Hepatocyte (in vitro differentiated cells): ENCODE results near the gene MRPL32. TPM values are rescaled to one million over a fixed set of nuclear protein-coding genes. Genes with fewer than 3 reads are reported as not detected.
A peak's percentile ranks its signal among the peaks of the same experiment; 100 is the strongest.

ENCODE experiments used
- DNase-seq: peaks from one replicate; pipeline ENCODE4 v3.0.0-alpha.2; 2016; ENCODE audit warnings: low spot score
- H2AFZ ChIP-seq: fragments of 200-600 bp; sonication (generic); 2 replicates; pipeline ENCODE4 v1.6.0; 2016; ENCODE audit warnings: antibody characterized with exemption, mild to moderate bottlenecking
- H3K27ac ChIP-seq: fragments of 200-600 bp; sonication (generic); 2 replicates; pipeline ENCODE4 v1.5.1; 2016; ENCODE audit warnings: mild to moderate bottlenecking
- H3K27me3 ChIP-seq: fragments of 200-600 bp; sonication (generic); 2 replicates; pipeline ENCODE4 v1.6.1; 2016
- H3K36me3 ChIP-seq: fragments of 200-600 bp; sonication (generic); replicated peaks from 2 replicates; pipeline ENCODE4 v1.5.1; 2016; ENCODE audit warnings: low read depth; ENCODE audit not compliant: insufficient read depth
- H3K4me1 ChIP-seq: fragments of 200-600 bp; sonication (generic); 2 replicates; pipeline ENCODE4 v1.5.1; 2016; ENCODE audit warnings: mild to moderate bottlenecking, moderate library complexity; ENCODE audit not compliant: insufficient read depth
- H3K4me2 ChIP-seq: fragments of 200-600 bp; sonication (generic); 2 replicates; pipeline ENCODE4 v1.6.0; 2016
- H3K4me3 ChIP-seq: fragments of 200-600 bp; sonication (generic); 2 replicates; pipeline ENCODE4 v1.5.1; 2016; ENCODE audit warnings: mild to moderate bottlenecking
- H3K79me2 ChIP-seq: fragments of 200-600 bp; sonication (generic); 2 replicates; pipeline ENCODE4 v1.6.0; 2017; ENCODE audit warnings: mild to moderate bottlenecking
- H3K9me2 ChIP-seq: fragments of 200-600 bp; sonication (generic); replicated peaks from 2 replicates; pipeline ENCODE4 v1.6.0; 2017; ENCODE audit warnings: mild to moderate bottlenecking; ENCODE audit not compliant: insufficient read depth
- H3K9me3 ChIP-seq: fragments of 200-600 bp; sonication (generic); 2 replicates; pipeline ENCODE4 v1.5.1; 2016; ENCODE audit warnings: low read depth, mild to moderate bottlenecking
- H4K20me1 ChIP-seq: fragments of 200-600 bp; sonication (generic); 2 replicates; pipeline ENCODE4 v1.6.0; 2016; ENCODE audit warnings: mild to moderate bottlenecking; ENCODE audit not compliant: insufficient read depth, poor library complexity, severe bottlenecking
- EZH2 ChIP-seq: fragments of 200-600 bp; sonication (generic); IDR thresholded peaks from 2 replicates; pipeline ENCODE4 v1.6.1; 2016; ENCODE audit warnings: antibody characterized with exemption, mild to moderate bottlenecking, borderline replicate concordance
- EZH2phosphoT487 ChIP-seq: fragments of 200-600 bp; sonication (generic); IDR thresholded peaks from one replicate; pipeline ENCODE4 v1.6.1; 2018; ENCODE audit warnings: antibody characterized with exemption, mild to moderate bottlenecking, low read depth, moderate library complexity; ENCODE audit not compliant: unreplicated experiment, severe bottlenecking
- WGBS: methylation state at CpG from one replicate; pipeline ENCODE4 v1.1.6; 2016; ENCODE audit warnings: low lambda C conversion rate; ENCODE audit errors: missing lambda C conversion rate; 5-methylcytosine and 5-hydroxymethylcytosine counted together
- polyA plus RNA-seq: library from polyadenylated mRNA; unstranded; fragments of >200 nt; fragmentation: Nextera tagmentation; extraction: Ambion mirVana; gene quantifications from 2 replicates; pipeline ENCODE4 v1.2.1, GENCODE V29; 2016
- total RNA-seq: library from RNA; depleted of rRNA; stranded (reverse); fragments of >200 nt; gene quantifications from 2 replicates; pipeline ENCODE4 v1.2.3, GENCODE V29; 2014
- TF ChIP-seq, protein P1 (sequence below): fragments of 200-600 bp; sonication (generic); IDR thresholded peaks from 2 replicates; pipeline ENCODE4 v1.5.1; 2016; ENCODE audit warnings: antibody characterized with exemption, mild to moderate bottlenecking; ENCODE audit not compliant: poor library complexity

Gene MRPL32
- total and polyA plus RNA-seq, 2 experiments from 2014 or later, result 59.9 to 67.4 TPM

DNA sequence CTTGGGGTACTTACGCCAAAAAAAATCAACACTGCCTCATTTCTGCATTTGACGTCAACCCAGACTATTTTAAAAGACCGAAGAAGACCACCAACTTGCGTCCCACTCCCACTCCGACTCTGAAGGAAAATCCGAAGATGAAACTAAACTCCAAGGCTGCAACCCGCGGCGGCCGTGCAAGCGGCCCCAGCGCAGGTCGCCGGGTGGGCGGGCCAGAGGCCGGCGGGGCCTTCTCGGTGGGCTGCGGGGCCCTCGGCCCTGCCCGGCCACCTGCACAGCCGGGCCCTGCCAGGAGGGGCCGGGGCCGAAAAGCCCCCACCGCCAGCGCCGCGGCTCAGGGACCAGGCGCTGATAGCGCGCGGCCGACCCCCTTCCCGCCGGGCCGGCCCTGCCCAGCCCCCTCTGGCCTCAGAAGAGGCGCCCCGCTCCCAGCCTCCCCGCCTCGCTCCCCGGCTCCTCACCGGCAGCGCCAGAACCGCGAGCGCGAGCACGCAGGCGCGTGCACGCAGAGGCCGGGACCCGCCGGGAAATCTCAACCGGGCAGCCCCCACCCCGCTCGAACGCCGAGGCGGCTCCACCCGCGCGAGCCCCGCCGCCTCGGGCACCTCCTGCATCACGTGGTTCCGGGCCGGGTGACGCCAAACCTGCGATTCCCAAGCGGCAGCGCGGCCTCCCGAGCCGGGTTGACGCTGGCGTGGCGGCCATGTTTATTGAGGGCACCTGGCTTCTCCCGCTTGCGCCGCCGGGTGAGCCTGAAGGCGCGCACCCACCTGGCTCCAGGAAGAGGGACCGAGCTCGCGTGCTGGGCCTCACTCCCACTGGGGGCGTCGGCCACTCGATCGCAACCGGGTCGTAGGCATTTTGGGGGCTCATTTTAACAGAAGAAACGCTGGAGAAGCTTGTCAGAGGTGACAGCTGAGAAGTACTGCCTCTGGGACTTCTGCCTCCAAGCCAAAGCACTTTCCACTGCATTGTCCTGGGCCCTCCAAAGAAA is 20.4 kb upstream of the MRPL32 start, which contains the start of gene C7orf25:
Gene C7orf25 (minus strand): TSS at position 617 of the 994 bp plus-strand sequence. CDS start 1,170 bp downstream, outside the sequence.
- DNase-seq, result peak; percentile 98

DNA sequence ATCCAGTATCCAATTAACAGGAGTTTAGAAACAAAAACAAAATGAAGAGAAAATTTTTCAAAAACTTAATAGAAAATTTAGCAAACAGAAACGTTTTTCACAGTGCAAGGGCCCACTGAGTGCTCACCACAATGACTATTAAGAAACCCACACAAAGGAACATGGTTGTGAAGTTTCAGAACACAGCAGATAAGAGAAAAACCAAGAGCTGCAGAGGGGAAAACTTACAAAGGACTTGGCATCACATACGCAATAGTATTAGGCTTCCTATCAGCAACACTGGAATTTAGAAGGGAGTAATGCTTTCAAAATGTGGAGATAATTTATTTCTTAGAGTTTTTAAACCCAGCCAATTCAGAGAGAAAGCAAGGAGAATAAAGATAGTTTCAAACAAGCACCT is 18.6 kb upstream of the MRPL32 start:
- H3K79me2 ChIP-seq, result peaks cover 20% of the 10 kb centered on the region
- no peaks in the 10 kb centered on the region for H3K27me3 ChIP-seq
- H3K9me2 ChIP-seq, result no peaks in the 10 kb centered on the region
- H4K20me1 ChIP-seq, result no peaks in the 10 kb centered on the region
- H3K4me3 ChIP-seq, result no peak overlapping the region
- peaks cover 19% of the 10 kb centered on the region for H3K4me1 ChIP-seq
- TF ChIP-seq, protein P1, sequence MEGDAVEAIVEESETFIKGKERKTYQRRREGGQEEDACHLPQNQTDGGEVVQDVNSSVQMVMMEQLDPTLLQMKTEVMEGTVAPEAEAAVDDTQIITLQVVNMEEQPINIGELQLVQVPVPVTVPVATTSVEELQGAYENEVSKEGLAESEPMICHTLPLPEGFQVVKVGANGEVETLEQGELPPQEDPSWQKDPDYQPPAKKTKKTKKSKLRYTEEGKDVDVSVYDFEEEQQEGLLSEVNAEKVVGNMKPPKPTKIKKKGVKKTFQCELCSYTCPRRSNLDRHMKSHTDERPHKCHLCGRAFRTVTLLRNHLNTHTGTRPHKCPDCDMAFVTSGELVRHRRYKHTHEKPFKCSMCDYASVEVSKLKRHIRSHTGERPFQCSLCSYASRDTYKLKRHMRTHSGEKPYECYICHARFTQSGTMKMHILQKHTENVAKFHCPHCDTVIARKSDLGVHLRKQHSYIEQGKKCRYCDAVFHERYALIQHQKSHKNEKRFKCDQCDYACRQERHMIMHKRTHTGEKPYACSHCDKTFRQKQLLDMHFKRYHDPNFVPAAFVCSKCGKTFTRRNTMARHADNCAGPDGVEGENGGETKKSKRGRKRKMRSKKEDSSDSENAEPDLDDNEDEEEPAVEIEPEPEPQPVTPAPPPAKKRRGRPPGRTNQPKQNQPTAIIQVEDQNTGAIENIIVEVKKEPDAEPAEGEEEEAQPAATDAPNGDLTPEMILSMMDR, result no peak
- TF ChIP-seq EZH2phosphoT487 (no peak), EZH2 (no peak)
- H3K9me3 ChIP-seq, result no peaks in the 10 kb centered on the region
- peak overlapping the region; percentile 63 for H3K27ac ChIP-seq
- no peak overlapping the region for H2AFZ ChIP-seq
- no peaks in the 10 kb centered on the region for H3K36me3 ChIP-seq
- no peak for DNase-seq
- no peak overlapping the region for H3K4me2 ChIP-seq
- 76% methylated on average over 2 of the region's 2 CpGs for WGBS

More for the DNA sequence above, 20.4 kb upstream of the MRPL32 start, which contains the start of gene C7orf25:
- H3K27me3 ChIP-seq, result no peaks in the 10 kb centered on the region
- peak within 1 kb of the TSS; percentile 82 for H3K27ac ChIP-seq
- H3K79me2 ChIP-seq, result peaks cover 22% of the 10 kb centered on the region
- H3K36me3 ChIP-seq, result no peaks in the 10 kb centered on the region
- H3K9me2 ChIP-seq, result no peaks in the 10 kb centered on the region
- H4K20me1 ChIP-seq, result no peaks in the 10 kb centered on the region
- under 1% methylated on average over 66 of the region's 95 CpGs for WGBS
- H2AFZ ChIP-seq, result peak within 1 kb of the TSS; percentile 83
- no peaks in the 10 kb centered on the region for H3K9me3 ChIP-seq
- H3K4me1 ChIP-seq, result peaks cover 25% of the 10 kb centered on the region
- peak within 1 kb of the TSS; percentile 90 for H3K4me3 ChIP-seq
- TF ChIP-seq EZH2phosphoT487, result no peak
- TF ChIP-seq EZH2, result no peak
- TF ChIP-seq, protein P1, result no peak
- H3K4me2 ChIP-seq, result peak within 1 kb of the TSS; percentile 84

DNA sequence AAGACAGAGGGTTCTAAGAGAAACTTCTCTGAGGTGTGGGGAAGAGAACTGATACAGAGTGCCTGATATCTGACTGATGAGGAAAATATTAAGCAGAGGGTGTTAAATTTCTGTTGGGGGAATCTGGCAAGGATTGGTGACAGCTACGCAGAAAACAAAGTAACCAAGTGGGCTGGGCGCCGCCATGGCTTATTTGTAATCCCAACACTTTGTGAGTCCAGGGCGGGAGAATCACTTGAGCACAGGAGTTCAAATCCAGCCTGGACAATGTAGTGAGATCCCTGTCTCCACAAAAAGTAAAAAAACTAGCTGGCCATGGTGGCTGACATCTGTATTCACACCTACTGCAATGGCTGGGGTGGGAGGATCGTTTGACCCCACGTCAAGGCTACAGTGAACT is 18.2 kb upstream of the MRPL32 start:
- Histone ChIP-seq H3K36me3 (no peaks in the 10 kb centered on the region), H3K4me2 (no peak overlapping the region), H3K79me2 (peaks cover 18% of the 10 kb centered on the region), H3K9me3 (no peaks in the 10 kb centered on the region), H3K27ac (peak overlapping the region; percentile 63), H3K9me2 (no peaks in the 10 kb centered on the region), H3K4me1 (peaks cover 16% of the 10 kb centered on the region), H2AFZ (no peak overlapping the region), H4K20me1 (no peaks in the 10 kb centered on the region), H3K27me3 (no peaks in the 10 kb centered on the region), H3K4me3 (no peak overlapping the region)
- TF ChIP-seq EZH2, result no peak
- TF ChIP-seq, protein P1, result no peak
- TF ChIP-seq EZH2phosphoT487, result no peak
- WGBS, result 82% methylated on average over 6 of the region's 6 CpGs
- DNase-seq, result no peak
